ENCODE data around the gene MRPL48.
A peak's percentile ranks its signal among the peaks of the same experiment; 100 is the strongest.
"Not testable (repeated sequence)": the region's sequence is repeated elsewhere in the genome, so short reads cannot be mapped to it uniquely, and the experiment has no call there.

The MRPL48 gene

DNA sequence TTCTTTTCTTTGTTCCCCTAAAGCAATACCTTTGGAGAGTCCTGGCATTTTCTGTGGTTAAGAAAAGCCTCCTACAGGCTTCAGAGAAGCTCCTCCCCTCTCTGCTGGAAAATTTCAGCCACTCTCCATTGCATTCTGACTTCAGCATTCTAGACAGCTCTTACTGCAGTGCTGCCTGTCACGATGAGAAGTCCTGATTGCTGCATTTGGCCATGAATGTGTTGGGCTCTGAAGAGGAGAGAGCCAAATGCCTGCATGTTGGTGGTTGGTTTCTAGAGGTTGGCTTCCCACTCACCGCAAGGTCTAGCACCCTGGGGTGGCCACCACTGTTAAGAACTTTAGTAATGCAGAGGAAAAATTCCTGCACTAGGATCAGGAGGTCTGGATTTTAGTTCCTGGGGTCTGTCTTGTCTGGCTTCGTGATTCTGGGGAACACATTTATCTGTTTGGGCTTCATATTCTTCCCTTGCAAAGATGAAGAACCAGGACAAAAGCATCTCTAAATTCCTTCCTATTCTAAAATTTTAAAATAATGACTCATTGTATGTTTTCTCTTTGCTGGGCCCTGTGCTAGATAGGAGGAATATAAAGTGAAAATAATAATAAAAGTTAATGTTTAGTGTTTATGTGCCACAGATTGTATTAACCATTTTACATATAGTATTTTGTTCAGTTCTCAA is 50.9 kb downstream of the MRPL48 start:
- DNase-seq = peak in 2 of 56 donors; percentile 2

DNA sequence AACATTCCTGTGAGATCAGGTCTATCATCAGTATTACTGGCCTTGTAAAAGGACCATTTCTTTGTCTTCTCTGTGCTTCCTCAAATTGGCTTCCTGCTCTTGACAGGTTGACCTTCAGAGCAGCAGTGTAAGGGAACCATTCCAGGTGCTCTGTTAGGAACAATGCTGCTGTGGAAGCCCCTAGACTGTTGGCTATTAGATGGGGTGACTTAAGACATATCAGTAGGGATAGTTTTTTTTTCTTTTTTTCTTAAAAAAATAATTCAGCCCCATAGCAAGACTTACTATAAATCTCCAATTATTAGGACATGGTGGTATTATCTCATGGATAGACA is 51.4 kb downstream of the MRPL48 start:
- DNase-seq = no peak

DNA sequence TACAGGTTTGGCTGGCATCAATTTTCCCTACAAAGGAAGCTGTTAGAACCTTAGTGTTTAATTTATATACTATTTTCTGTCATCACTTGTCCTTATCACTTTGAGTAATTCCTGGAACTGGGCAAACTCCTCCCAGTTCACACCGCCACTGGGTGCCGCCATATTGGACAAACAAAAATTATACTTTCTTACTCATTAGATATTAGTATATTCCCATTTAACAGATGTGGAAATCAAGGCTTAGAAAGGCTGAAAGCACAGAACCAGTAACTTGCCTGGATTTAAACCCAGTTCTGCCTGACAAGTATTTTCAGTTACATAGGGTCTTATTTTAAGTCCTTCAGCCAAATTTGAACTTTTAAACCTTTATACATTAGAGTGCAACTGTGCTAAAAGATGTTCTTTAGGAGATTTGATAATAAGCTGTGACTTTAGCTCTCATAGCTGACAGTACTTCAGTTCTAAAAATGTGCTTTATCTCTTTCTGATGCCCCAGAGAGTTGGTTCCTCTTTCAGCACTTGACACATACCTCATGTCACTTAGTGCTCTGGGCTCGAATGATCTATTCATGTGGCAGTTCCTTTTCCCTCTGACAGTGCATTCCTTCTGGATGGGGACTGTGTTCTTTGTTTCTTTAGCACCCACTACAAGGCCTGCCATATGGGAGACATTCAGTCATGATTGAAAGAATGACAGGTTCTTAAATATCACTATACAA is 63.5 kb downstream of the MRPL48 start:
- no peak for DNase-seq

DNA sequence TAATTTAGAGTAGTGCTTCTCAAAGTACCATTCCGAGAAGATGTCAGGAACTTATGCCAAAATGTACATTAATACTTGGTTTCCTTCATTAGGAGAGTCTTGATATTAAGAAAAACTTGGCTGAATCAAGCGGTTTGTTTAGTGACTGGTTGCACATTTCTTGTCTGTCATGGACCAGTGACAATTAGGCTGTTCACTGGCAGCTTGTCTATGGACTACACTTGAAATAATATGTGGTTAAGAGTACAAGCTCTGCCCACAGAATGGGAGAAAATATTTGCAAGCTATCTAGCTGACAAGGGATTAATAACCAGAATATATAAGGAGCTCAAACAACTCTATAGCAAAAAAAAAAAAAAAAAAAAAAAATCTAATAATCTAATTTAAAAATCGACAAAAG is 64.4 kb downstream of the MRPL48 start:
- DNase-seq = no peak

DNA sequence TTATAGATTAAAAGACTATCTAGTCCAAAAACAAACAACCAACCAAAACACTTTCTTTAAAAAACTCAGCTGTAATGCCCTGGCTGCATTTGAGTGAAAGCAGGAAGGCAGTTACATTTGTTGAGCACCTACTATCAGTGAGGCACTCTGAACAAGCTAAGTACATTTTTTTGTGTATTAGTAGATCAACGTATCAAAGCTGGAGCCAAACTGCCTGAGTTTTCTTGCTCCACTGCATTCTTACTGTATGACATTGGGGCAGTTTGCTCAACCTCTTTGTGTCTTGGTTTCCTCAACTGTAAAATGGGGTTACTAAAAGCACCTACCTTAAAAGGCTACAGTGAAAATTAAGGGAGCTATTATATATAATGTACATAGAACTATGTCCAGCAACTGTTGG is 67.0 kb downstream of the MRPL48 start:
- no peak for DNase-seq

DNA sequence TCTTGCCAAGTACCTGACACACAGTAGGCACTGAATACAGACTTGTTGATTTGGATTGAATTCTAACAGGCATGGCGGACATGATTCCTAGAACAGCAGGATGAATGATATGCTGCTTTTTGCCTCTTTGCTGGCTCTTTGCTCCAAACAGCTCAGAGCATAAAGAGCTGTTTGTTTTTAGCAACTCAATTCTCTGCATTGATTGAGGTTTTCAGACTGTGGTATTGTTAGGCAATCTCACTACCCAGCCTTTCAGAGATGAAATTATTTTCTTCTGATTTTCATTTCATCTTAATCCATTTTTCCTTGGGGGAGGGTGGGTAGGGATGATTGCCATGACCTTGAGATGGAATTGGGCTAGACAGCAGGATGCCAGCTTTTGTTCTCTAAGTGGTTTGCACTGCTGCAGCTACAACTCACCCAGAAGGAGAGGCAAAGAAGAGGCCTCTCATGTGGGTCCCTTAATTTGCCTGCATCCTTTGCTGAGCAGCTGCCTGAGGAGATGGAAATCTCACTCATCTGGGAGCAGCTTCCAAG is 68.4 kb downstream of the MRPL48 start:
- peak in 39 of 56 donors; percentile 2 to 67 (median 22) for DNase-seq

DNA sequence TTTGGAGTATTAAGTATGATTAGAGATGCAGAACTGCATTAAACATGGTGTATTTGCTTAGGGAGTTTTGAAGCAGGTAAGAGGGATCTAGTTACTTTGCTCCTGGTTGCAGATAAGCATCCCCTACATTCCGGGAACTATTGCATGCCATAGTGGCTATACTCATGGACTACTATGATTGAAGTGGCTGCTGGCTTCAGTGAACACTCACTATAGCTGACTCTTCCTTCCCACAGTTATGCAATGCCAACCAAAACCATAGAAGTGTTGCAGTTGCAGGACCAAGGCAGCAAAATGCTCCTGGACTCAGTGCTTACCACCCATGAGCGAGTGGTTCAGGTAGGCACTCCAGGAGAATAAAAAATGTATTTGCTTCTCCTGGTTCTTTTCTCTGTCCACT is 72.0 kb downstream of the MRPL48 start:
- no peak for DNase-seq

DNA sequence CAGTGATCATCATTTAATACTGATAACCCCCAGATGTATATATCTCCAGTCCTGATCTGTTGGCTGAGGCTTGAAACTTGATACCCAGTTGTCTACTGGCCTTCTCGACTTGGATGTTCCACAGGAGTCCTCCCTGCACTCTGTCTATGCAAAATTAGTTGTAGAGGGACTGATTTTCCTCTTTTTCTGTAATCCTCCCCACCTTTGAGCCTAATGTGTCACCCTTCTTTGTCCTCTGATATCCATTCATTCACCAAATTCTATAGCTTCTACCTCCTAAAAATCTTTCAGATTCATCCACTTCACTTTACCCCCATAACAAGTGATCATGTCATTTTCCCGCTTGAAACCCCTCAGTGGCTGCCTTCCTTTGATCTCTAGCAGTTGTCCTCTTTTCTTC is 72.5 kb downstream of the MRPL48 start:
- no peak for DNase-seq

DNA sequence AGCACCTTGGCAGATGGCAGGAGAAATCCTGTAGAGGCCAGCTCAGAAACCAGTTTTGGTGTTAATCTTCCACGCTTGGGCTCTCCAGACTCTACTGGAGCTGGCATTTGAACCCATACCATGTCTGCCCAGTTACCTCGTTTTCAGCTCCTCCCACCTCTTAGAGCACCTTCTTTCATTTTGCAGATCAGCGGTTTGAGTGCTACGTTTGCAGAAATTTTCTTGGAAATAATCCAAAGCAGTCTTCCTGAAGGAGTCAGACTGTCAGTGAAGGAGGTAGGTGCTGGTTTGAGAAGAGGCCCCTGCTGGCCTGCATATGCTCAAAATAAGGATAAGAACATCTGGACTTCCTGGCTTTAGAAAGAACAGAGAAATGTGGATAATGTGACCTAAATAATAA is 75.3 kb downstream of the MRPL48 start:
- DNase-seq = no peak

DNA sequence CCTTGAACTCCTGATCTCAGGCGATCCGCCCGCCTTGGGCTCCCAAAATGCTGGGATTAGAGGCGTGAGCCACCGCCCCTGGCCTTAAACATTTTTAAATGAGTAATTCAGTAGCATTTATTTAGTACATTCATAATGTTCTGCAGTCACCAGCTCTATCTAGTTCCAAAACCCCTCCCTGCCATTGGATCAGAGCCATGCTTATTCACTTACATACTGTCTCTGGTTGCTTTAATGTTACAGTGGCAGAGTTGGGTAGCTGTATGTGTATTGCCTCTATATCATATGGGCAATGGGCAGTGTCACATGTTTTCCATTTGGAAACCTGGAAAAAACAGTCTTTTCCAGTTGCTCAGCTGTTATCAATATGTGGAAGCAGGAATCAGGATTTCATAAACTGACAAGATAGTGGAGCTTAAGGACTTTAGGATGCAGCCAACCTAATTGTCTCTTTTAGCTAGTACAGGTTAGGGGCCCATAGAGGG is 78.5 kb downstream of the MRPL48 start:
- DNase-seq = no peak

DNA sequence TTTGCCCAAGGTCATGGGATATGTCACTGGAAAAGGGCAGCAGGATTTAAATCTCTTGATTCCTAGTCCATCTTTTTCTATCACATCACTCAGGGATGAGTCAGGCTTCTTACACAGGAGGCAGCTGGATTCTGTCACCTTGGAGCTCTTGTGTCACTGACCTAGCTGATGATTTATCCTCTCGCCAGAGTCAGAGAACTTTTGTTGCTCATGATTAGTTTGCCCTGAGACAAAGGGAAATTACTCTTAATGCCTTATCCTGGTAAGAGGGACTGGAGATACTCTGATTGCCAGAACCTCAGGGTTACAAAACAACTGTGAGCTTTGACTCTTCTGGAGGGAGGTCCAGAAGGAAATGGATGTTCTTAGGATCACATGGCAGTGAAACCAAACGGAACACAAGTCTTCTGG is 78.9 kb downstream of the MRPL48 start:
- DNase-seq = no peak

DNA sequence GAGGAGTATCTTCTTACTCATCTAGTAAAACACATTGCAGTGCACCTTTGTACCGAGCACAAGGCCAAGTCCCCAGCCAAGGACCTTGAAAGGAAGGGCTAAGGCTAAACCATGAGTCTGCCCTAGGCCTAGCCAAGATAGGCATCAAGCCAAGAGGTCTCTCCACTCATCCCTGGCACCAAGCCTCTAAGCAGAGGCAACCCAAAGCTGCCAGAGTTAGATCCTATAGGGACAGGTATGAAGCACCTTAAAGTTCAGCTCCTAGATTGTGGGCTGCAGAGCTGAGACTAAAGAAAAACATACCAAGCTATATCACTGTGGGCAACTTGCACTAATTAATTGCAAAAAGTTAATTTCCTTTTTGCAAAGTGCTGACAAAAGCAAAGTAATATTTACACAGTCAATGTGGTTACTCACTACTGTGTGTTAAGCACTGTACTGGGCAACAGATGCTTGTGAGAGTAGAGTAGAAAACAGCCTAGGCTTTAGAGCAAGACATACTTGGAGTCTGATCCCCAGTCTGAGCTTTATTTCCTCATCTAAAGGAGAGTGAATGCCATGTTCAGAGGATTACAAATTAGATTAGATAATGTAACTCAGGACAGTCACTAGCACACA is 81.8 kb downstream of the MRPL48 start:
- no peak for DNase-seq

DNA sequence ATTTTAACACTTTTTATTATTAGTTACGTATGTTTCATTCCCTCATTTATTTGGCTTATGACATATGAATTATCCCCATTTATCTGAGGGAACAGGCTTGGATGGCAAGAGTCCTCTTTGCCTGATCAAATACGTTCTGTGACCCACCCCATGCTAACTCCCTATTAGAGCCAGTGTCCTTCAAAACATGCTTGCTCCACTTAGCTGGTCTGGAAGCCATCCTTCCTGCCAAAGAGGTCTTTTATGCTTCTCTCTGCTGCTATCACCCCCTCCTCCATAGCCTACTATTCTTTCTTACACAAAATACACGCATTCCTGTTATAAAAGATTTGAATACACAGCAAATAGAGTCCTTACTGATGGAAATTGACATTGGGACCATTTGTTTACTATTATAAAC is 82.6 kb downstream of the MRPL48 start:
- no peak for DNase-seq

DNA sequence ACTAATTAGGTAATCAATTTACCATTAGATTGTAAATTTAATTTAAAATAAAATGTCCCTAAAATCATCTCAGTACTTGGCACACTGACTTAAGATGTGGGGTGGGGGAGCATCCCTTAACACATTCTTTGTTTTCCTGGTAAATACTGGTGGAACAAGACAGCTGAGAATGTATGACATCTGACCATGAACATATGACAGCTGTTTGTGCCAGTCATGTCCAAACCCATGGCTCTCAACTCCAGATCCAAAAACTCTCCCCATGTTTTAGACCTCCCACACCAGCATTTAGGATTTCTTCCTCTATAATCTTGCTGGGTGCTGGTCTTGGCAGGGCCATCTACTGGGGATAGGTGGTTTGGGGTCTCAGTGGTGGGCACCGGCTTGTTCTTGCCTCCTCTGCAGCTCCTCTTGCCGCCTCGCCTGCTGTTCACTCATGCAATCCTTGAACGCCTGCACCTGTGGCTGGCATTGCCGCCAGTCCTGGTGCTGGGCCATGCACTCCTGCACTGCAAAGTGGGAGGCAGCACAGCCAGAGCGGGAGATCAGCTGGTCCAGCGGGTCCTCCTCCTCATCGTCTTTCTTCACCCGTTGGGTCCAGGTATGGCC is 85.2 kb downstream of the MRPL48 start:
- no peak for DNase-seq

DNA sequence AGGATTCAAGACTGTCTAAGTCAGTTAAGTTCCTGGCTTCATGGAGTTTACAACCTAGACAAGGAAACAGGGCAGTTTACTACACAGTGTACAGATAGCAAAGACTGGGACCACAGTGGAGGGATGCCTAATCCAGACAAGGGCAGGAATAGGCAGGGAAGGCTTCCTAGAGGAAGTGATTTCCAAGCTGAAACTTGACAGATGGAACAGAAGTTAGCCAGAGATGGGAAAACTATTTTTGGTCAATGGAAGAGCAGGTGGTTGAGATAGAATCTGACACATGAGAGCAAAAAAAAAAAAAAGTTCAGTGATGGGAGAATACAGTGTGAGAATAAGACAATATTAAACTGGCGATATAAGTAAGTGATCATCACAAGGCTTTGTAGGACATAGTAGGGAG is 87.7 kb downstream of the MRPL48 start:
- DNase-seq = no peak

DNA sequence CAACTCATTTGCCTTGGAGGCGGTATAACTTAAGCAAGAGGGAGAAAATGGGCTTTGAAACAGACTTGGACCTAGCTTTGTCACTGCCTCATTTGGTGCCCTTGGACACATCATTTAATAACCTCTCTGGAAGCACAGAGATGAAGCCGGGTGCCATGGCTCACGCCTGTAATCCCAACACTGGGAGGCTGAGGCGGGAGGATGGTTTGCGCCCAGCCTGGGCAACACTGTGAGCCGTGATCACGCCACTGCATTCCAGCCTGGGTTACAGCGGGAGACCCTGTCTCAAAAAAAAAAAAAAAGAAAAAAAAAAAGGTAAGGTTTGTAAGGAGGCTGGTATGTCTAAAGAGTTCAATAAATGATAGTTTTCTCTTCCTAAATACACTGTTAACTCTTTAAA is 88.2 kb downstream of the MRPL48 start:
- DNase-seq = no peak

DNA sequence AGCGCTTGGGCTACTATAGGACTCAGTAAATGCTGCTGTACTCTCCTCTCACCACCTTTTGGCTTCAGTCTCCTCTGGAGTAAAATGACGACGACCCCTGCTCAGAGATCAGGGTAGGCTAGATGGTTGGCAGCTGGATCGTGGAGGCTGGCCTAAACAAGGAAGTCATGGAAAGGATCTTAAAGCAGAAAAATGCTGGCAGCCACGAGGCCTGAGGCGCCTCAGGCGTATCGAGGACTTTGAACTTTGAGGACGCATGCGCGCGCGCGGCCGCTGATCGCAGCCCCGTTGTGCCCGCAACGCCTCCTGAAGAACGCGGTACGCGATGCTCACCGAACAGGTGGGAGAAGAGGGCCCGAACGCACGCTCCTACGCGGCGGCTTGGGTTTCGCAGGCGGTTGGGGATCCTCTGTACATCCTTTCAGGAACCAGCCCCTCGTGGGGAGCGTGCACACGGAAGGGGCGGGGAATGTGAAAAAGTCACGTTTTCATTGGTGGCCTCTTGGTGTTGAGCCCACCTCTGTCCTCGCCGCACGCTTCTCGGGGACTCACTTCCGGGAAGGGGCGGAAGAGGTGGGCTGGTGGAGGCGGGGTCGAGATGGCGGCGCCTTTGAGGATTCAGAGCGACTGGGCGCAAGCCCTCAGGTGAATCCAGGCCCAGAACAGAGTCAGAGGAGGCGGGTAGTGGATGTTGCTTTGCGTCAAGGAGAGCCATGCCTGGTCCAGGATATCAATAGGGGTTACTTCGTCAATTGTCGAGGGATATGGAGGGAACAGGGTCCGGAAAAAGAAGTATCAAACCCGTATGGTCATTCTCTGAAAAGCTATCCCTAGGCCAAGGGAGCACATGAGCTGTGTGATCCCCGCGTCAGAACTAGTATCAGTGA is 89.0 kb downstream of the MRPL48 start, which contains the start of the genes COA4 and PAAF1:
Gene COA4 (minus strand): TSS at position 423 of the 887 bp plus-strand sequence. CDS start 3,468 bp downstream, outside the sequence.
Gene PAAF1 (plus strand): TSS at position 576 of the 887 bp plus-strand sequence. CDS start 23 bp downstream, at position 599.
- DNase-seq = peak; percentile 53 to 97 (median 90)

DNA sequence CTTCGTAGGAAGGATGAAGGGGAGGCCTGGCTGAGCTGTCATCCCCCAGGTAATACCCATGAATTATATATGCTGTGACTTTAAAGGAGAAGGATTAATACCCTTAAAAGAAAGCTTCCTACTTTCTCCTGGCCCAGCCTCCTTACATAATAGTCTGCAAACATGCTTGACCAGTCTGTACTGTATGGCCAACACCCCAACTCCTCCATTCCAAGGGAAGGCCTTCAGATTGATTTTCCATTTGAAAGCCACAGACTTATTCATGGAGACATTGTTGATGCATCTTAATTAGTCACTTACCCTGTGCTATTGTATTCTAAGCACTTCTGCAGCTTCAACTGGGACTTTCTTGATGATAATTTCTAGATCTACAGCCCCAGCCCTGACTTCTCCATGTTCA is 91.1 kb downstream of the MRPL48 start:
- DNase-seq = no peak

DNA sequence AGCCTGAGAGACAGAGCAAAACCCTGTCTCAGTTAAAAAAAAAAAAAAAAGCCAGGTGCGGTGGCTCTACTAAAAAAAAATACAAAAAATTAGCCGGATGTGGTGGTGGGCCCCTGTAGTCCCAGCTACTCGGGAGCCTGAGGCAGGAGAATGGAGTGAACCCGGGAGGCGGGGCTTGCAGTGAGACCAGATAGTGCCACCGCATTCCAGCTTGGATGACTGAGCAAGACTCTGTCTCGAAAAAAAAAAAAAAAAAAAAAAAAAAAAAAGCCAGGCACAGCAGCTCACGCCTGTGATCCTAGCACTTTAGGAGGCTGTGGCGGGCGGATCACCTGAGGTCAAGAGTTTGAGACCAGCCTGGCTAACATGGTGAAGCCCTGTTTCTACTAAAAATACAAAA is 92.8 kb downstream of the MRPL48 start:
- DNase-seq = not testable (repeated sequence)

DNA sequence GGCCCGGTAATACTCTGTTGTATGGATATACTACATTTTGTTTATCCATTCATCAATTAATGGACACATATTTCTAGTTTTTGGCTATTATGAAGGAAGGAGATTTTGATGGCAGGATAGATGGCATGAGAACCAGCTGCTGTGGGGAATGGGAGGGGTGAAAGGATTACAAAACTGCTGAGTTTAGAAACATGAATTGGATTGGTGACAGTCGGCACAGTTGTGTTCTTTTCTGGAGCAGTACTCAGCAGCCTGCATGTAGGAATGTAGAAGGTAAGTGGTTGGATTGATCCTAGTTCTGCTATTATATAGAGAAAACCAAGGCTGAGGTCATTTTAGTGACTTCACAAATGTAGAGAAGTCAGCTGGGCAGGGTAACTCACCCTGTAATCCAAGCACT is 96.2 kb downstream of the MRPL48 start:
- DNase-seq = no peak

DNA sequence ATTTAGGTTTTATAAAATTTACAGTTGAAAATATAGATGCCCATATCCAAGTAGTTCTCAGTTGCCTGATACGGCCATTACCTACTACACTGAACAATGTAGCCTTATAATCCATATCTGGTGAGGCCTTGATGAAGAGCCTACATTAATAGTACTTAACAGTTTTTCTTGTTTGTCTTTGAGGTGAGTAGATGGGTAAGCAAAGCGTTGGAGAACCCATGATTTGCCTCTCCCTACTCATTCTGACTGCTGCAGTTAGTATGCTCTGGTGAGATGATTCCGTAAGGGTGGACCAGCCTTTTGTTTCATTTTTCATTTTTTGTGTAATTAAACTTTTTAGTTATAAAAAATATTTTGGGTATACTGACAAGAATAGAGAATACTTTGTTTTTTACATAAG is 100.6 kb downstream of the MRPL48 start:
- no peak for DNase-seq
